ENCODE results near the gene NLK.

The NLK gene

GRCh38 chr17:28041068-28041843 lies 1.2 kb upstream of the NLK start:
- DNase-seq, result peak; percentile 100

GRCh38 chr17:28041844-28042656 lies 427 bp upstream of the NLK start:
- peak; percentile 16 for DNase-seq

GRCh38 chr17:28042721-28043291 lies 329 bp downstream of the NLK start:
- DNase-seq, result no peak

GRCh38 chr17:28043296-28043695 lies 819 bp downstream of the NLK start:
- no peak for DNase-seq

- DNase-seq, result no peak
Observed at GRCh38 chr17:28043741-28044140, 1.3 kb downstream of the NLK start.

GRCh38 chr17:28045304-28045703 lies 2.8 kb downstream of the NLK start:
- no peak for DNase-seq

- DNase-seq, result no peak
Observed at GRCh38 chr17:28046034-28046825, 3.8 kb downstream of the NLK start.

- DNase-seq, result no peak
Observed at GRCh38 chr17:28047806-28048205, 5.3 kb downstream of the NLK start.

- DNase-seq, result no peak
Observed at GRCh38 chr17:28049071-28049470, 6.6 kb downstream of the NLK start.

- peak; percentile 15 for DNase-seq
Observed at GRCh38 chr17:28053044-28053670, 10.7 kb downstream of the NLK start.

GRCh38 chr17:28053725-28054124 lies 11.2 kb downstream of the NLK start:
- DNase-seq, result no peak

- DNase-seq, result no peak
Observed at GRCh38 chr17:28055546-28056275, 13.2 kb downstream of the NLK start.

- no peak for DNase-seq
Observed at GRCh38 chr17:28056276-28056620, 13.8 kb downstream of the NLK start.

- no peak for DNase-seq
Observed at GRCh38 chr17:28057731-28058246, 15.3 kb downstream of the NLK start.

- no peak for DNase-seq
Observed at GRCh38 chr17:28059675-28060074, 17.2 kb downstream of the NLK start.

GRCh38 chr17:28065706-28066105 lies 23.2 kb downstream of the NLK start:
- peak; percentile 5 for DNase-seq

- DNase-seq, result no peak
Observed at GRCh38 chr17:28069061-28069460, 26.6 kb downstream of the NLK start.

GRCh38 chr17:28071179-28071578 lies 28.7 kb downstream of the NLK start:
- DNase-seq, result no peak

GRCh38 chr17:28071891-28072606 lies 29.6 kb downstream of the NLK start:
- DNase-seq, result no peak

- no peak for DNase-seq
Observed at GRCh38 chr17:28072936-28073533, 30.6 kb downstream of the NLK start.
